HL-60 (cell line): ENCODE measurements around the gene LMTK2.

Experiments used
- CTCF ChIP-seq: IDR thresholded peaks from one replicate; pipeline ENCODE4 v1.5.1; 2011; ENCODE audit warnings: low read length, control low read depth, inconsistent platforms; ENCODE audit not compliant: insufficient read depth
- GABPA ChIP-seq: IDR thresholded peaks from 2 replicates; pipeline ENCODE4 v1.6.1; 2012; ENCODE audit warnings: low read depth
- POLR2AphosphoS5 ChIP-seq: IDR thresholded peaks from 2 replicates; pipeline ENCODE4 v1.6.1; 2012; ENCODE audit warnings: low read depth
- SPI1 ChIP-seq: IDR thresholded peaks from 2 replicates; pipeline ENCODE4 v1.6.1; 2012; ENCODE audit warnings: low read depth, mild to moderate bottlenecking, borderline replicate concordance

- no peak for TF ChIP-seq CTCF
- no peak for TF ChIP-seq POLR2AphosphoS5
- TF ChIP-seq GABPA: no peak
- no peak for TF ChIP-seq SPI1
Observed at GRCh38 chr7:98112077-98112476, 5.4 kb downstream of the LMTK2 start.
